Memory B cell (primary cell): ENCODE results near the gene SULF2.
A peak's percentile ranks its signal among the peaks of the same experiment; 100 is the strongest.

Experiments
- ATAC-seq: fragments of 150-1000 bp; cut with Tn5 transposase; 2 replicates; pipeline ENCODE4 v1.10.0; 2021; ENCODE audit warnings: low read depth, mild to moderate bottlenecking, moderate library complexity
- DNase-seq, 2 donors: peaks; one replicate each; pipeline ENCODE4 v3.0.0; 2022; ENCODE audit warnings: low spot score in 2 of 2
- H3K27ac Mint-ChIP-seq: one replicate; pipeline ENCODE4 v1.8.0; 2022; ENCODE audit warnings: mild to moderate bottlenecking, moderate library complexity, mixed read lengths
- H3K27me3 Mint-ChIP-seq: one replicate; pipeline ENCODE4 v1.8.0; 2022; ENCODE audit warnings: mixed read lengths
- H3K36me3 Mint-ChIP-seq: one replicate; pipeline ENCODE4 v1.8.0; 2022; ENCODE audit warnings: mild to moderate bottlenecking, mixed read lengths
- H3K4me1 Mint-ChIP-seq: one replicate; pipeline ENCODE4 v1.8.0; 2022; ENCODE audit warnings: mixed read lengths
- H3K4me3 Mint-ChIP-seq: one replicate; pipeline ENCODE4 v1.8.0; 2022; ENCODE audit warnings: mild to moderate bottlenecking, moderate library complexity, mixed read lengths
- H3K9me3 Mint-ChIP-seq: one replicate; pipeline ENCODE4 v1.8.0; 2022; ENCODE audit warnings: mixed read lengths

SULF2 gene

DNA sequence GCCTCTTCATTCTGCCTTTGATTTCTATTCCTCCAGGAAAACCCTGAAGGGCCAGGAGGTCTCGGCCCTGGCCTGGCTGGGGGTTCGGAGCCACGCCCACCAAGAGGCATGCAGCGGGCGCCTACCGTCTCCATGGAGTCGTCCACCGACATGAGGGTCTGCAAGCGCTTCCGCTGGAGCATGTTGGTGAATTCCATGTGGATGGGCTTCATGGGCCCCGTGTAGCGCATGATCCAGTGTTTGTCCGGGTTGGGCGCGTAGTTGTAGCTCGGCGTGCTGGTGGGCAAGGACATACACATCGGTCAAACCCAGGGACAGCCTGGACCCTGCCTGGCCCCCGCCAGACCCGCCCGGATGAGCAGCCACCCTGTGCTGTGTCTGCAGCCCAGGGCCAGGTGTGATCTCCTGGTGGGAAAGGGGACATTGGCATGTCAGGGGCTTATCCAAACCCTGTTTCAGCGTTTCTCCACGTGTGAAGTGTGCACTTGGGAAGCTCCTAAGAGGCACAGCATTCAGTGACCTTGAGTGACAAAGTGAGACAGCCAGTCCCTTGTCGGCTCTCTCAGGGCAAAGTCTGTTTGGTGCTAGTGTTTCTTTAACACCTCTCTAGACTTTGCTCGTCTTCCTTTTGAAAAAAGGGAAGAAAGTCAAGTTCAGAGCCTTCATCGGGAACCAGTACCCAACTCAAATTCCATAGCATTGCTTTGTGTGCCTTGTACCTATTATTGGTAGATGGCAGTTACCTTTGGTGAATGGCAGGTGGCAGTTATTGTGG lies 100.8 kb downstream of the SULF2 start:
- H3K4me1 Mint-ChIP-seq: no peaks in the 10 kb centered on the region
- peaks cover 6% of the 10 kb centered on the region for H3K27me3 Mint-ChIP-seq
- ATAC-seq: no peak
- H3K36me3 Mint-ChIP-seq: peaks cover 2% of the 10 kb centered on the region
- no peak for DNase-seq
- no peak overlapping the region for H3K4me3 Mint-ChIP-seq
- no peak overlapping the region for H3K27ac Mint-ChIP-seq
- H3K9me3 Mint-ChIP-seq: no peaks in the 10 kb centered on the region

GRCh38 chr20:47682916-47683315 lies 102.4 kb downstream of the SULF2 start:
- Mint-ChIP-seq H3K9me3 (no peaks in the 10 kb centered on the region), H3K27me3 (peaks cover 6% of the 10 kb centered on the region), H3K27ac (no peak overlapping the region), H3K36me3 (peaks cover 2% of the 10 kb centered on the region), H3K4me3 (no peak overlapping the region), H3K4me1 (no peaks in the 10 kb centered on the region)
- ATAC-seq (no peak), DNase-seq (no peak)

DNA sequence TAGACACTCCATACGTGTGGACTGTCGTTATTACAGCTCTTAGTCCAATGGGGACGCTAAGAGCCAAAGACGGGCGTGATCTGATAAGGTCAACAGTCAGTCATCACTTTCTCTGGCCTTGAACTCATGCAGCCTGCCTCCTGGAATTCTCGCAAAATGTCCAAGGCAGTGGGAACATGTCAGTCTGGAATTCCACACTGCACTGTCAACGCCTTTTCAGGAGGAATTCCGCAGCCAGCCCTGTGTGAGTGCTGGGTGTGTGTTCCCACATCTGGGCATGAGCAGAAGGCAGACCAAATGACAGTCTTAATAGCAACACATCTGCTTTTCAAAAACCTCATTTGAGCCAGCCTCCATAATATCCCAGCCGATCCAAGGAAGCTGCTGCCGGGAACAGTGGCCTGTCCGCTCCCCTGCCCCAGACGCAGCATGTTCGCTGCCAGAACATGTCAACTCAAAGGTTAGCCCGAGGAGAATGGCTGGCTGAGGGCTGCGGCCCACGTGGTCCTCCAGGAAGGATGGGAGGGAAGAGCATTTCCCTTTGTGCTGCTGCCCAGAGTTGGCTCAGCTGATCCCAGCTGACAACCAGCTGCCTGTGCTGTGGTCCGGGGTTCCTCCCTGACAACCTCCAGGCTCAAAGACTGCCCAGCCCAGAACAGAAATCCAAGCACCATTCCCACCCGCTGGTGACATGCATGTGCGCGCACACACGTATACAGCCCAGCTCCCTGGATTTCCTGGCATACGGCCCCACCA lies 103.1 kb downstream of the SULF2 start:
- no peak overlapping the region for H3K4me3 Mint-ChIP-seq
- peaks cover 3% of the 10 kb centered on the region for H3K4me1 Mint-ChIP-seq
- H3K27ac Mint-ChIP-seq: no peak overlapping the region
- DNase-seq: no peak
- peaks cover 1% of the 10 kb centered on the region for H3K27me3 Mint-ChIP-seq
- H3K36me3 Mint-ChIP-seq: no peaks in the 10 kb centered on the region
- ATAC-seq: no peak
- H3K9me3 Mint-ChIP-seq: no peaks in the 10 kb centered on the region

- DNase-seq (no peak), ATAC-seq (no peak)
- no peaks in the 10 kb centered on the region for H3K36me3 Mint-ChIP-seq
- H3K4me1 Mint-ChIP-seq: peaks cover 3% of the 10 kb centered on the region
- peaks cover 1% of the 10 kb centered on the region for H3K27me3 Mint-ChIP-seq
- no peak overlapping the region for H3K27ac Mint-ChIP-seq
- no peaks in the 10 kb centered on the region for H3K9me3 Mint-ChIP-seq
- no peak overlapping the region for H3K4me3 Mint-ChIP-seq
These were observed 104.3 kb downstream of the SULF2 start for GRCh38 chr20:47680804-47681529.

DNA sequence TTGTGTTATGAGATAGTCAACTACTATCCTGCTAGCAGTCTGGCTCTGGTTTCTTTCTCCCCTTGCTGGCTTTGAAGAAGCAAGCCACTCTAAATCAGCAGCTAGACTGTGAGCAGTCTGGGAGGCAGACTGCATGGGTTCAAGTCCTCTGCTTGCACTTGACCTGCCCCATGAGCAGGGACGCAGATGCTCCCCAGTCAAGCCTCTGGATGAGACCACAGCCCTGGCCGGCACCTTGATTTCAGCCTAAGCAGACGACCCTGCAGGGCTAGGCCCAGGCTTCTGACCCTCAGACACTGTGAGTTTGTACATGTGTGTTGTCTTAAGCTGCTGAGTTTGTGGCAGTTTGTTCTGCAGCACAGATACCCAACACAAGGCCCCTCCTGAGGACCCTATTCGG lies 105.8 kb downstream of the SULF2 start:
- Mint-ChIP-seq H3K27me3 (peaks cover 1% of the 10 kb centered on the region), H3K4me1 (peaks cover 3% of the 10 kb centered on the region), H3K4me3 (no peak overlapping the region), H3K27ac (no peak overlapping the region), H3K9me3 (no peaks in the 10 kb centered on the region), H3K36me3 (no peaks in the 10 kb centered on the region)
- ATAC-seq (no peak), DNase-seq (no peak)

GRCh38 chr20:47678536-47678935 lies 106.7 kb downstream of the SULF2 start:
- H3K27ac Mint-ChIP-seq: no peak overlapping the region
- H3K4me1 Mint-ChIP-seq: peaks cover 3% of the 10 kb centered on the region
- no peak overlapping the region for H3K4me3 Mint-ChIP-seq
- H3K36me3 Mint-ChIP-seq: no peaks in the 10 kb centered on the region
- H3K9me3 Mint-ChIP-seq: no peaks in the 10 kb centered on the region
- peaks cover 1% of the 10 kb centered on the region for H3K27me3 Mint-ChIP-seq
- DNase-seq: no peak
- no peak for ATAC-seq

DNA sequence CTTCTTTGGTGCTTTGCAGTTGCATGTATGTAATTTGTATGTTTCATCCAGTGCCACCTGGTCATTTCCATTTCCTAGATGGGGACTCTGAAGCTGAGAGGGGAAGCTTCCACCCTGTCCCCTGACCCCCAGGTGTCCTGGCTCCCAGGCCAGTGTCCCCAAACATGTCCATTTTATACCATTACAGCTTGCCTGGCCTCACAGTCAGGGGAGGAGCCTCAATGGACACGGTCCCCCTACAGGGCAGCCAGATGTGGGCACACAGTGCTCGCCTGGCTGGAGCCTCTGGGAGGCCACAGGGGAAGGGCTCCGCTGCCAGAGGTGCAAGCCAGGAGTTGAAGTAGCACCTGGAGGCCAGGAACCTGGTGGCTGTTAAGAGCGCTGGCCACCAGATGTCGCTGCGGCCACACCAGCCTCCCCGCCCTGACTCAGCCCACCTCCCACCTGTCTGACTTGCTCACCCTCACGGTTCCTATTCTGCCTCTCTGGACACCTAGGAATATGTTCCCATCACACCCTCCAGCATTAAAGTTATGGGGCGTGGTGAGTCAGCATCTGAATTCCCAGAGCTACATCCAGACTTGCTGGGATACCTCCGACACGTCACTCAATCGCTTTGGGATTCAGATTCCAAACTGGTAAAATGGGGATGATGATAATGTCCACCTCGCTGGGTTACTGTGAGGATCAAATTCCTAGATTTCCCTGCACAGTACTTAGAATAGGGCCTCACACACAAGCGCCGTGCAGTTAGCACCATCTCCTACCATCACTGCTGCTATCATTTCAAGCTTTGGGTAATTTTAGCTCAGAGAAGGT lies 107.4 kb downstream of the SULF2 start:
- Mint-ChIP-seq H3K27ac (no peak overlapping the region), H3K4me3 (no peak overlapping the region), H3K4me1 (peaks cover 3% of the 10 kb centered on the region), H3K9me3 (no peaks in the 10 kb centered on the region), H3K27me3 (peaks cover 4% of the 10 kb centered on the region), H3K36me3 (no peaks in the 10 kb centered on the region)
- ATAC-seq: peak; percentile 87
- DNase-seq: peak; percentile 64 to 68

- H3K4me1 Mint-ChIP-seq: peaks cover 3% of the 10 kb centered on the region
- DNase-seq (no peak), ATAC-seq (no peak)
- H3K9me3 Mint-ChIP-seq: no peaks in the 10 kb centered on the region
- H3K4me3 Mint-ChIP-seq: no peak overlapping the region
- H3K27ac Mint-ChIP-seq: no peak overlapping the region
- no peaks in the 10 kb centered on the region for H3K36me3 Mint-ChIP-seq
- peaks cover 7% of the 10 kb centered on the region for H3K27me3 Mint-ChIP-seq
These were observed 108.2 kb downstream of the SULF2 start for GRCh38 chr20:47676912-47677634.

DNA sequence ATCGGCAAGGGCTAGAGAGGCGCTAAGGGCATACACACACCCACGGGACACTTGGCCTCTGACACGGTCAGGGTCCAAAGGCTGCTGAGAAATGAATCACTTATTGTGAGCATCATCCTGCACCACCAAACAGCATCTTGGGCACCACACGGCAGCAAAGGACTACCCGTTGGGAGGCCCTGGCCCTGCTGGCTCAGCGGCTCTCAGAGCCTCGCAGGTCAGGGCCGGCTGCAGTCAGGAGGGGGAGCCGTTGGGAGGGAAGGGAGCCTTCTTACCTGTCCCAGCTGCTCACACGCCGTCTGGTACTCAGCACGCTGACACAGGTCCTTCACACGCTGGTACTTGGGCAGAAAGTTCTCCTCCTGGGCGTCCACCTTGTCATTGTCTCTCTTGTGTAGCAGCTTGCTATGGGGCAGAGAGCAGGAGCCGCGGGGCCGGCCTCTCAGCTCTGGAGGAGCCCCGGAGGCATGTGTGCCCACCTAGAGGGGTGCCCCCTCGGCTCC lies 109.0 kb downstream of the SULF2 start:
- no peaks in the 10 kb centered on the region for H3K9me3 Mint-ChIP-seq
- H3K27ac Mint-ChIP-seq: no peak overlapping the region
- no peaks in the 10 kb centered on the region for H3K36me3 Mint-ChIP-seq
- no peak overlapping the region for H3K4me3 Mint-ChIP-seq
- DNase-seq: no peak
- H3K4me1 Mint-ChIP-seq: peaks cover 3% of the 10 kb centered on the region
- no peak for ATAC-seq
- peaks cover 7% of the 10 kb centered on the region for H3K27me3 Mint-ChIP-seq

DNA sequence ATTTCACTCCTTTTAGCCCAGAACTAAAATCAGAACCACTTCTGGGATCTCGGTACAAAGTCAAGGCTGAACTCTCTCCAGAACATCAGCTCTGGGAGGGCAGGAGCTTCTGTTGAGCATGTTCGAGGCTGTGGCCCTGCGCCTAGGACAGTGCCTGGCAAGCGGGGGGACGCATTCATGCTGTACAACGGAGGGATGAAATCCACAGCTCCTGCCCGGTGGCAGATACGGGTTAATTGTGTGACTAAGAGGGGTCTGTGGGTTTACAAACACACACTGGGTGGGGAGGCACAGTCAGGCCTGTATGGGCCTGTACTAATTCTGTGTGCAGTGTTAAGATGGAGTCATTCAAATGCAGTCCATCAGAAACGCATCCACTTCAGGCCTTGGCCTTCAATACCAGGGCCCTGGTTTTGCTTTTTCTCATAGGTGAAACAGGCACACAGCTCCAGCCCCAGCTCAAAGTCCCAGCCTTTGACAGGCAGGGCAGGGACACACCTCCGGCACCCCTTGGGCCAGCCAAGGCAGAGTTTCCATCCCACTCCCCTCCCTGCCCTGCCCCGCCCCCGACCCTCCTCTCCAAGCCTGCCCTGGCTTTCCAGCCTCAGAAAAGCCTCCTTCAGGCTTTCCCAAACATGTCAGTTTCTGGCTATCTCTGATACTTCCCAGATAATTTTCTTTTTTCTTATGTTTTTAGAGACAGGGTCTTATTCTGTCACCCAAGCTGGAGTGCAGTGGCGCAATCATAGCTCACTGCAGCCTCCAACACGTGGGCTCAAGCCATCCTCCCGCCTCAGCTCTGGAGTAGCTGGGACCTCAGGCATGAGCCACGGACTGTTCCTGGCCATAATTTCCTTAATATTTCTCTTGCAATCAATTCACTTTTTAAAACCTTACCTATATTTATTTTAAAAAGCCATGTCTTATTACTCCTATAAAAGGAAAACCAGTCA lies 109.8 kb downstream of the SULF2 start:
- Mint-ChIP-seq H3K4me1 (peaks cover 3% of the 10 kb centered on the region), H3K36me3 (no peaks in the 10 kb centered on the region), H3K27me3 (peaks cover 7% of the 10 kb centered on the region), H3K27ac (no peak overlapping the region), H3K4me3 (no peak overlapping the region), H3K9me3 (no peaks in the 10 kb centered on the region)
- DNase-seq (no peak), ATAC-seq (no peak)

DNA sequence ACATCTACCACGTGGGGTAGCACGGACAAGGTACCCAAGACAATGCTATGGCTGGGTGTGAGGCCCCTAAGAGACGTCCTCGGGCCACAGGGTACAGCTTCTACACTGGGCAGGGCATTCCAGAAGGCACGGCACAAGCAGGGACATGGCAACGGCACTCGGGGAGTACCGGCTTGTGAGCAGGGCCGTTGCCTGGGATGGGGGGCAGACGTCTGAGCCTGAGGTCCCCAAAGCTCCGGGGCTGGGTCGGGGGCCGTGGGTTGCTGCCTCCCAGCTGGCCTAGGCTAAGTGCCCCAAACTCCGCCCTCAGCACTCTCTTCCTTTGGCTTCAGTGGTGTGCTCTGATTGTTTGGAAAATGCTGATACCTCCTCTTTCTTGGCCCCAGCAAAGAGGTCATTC lies 110.6 kb downstream of the SULF2 start:
- DNase-seq: no peak
- no peak overlapping the region for H3K4me3 Mint-ChIP-seq
- peaks cover 7% of the 10 kb centered on the region for H3K27me3 Mint-ChIP-seq
- H3K27ac Mint-ChIP-seq: no peak overlapping the region
- no peak for ATAC-seq
- H3K36me3 Mint-ChIP-seq: no peaks in the 10 kb centered on the region
- H3K4me1 Mint-ChIP-seq: peaks cover 3% of the 10 kb centered on the region
- no peaks in the 10 kb centered on the region for H3K9me3 Mint-ChIP-seq

GRCh38 chr20:47674145-47674544 lies 111.1 kb downstream of the SULF2 start:
- no peak overlapping the region for H3K27ac Mint-ChIP-seq
- ATAC-seq (no peak), DNase-seq (no peak)
- H3K4me3 Mint-ChIP-seq: no peak overlapping the region
- H3K36me3 Mint-ChIP-seq: no peaks in the 10 kb centered on the region
- no peaks in the 10 kb centered on the region for H3K9me3 Mint-ChIP-seq
- peaks cover 3% of the 10 kb centered on the region for H3K4me1 Mint-ChIP-seq
- H3K27me3 Mint-ChIP-seq: peaks cover 7% of the 10 kb centered on the region
